HepG2 (cell line): Measurements from ENCODE around the gene PDS5B. TPM values are rescaled to one million over a fixed set of nuclear protein-coding genes. Genes with fewer than 3 reads are reported as not detected.

ENCODE experiments used
- ATAC-seq: fragments of 200-7000 bp; cut with Tn5 transposase; 3 replicates; pipeline ENCODE4 v1.9.1; 2020; ENCODE audit warnings: mild to moderate bottlenecking, moderate library complexity
- BruUV-seq: library from RNA; stranded (reverse); fragments of 400-500 nt; replicated peaks from 2 replicates; lab custom pipeline; 2021; lab: Mats Ljungman, UMichigan
- CTCF ChIA-PET: fragments of 300-600 bp; formaldehyde crosslinking; extraction: SDS; loops from one replicate; lab custom pipeline; 2021; ENCODE audit warnings: low total read pairs, inconsistent platforms, low intra/inter-chr PET ratio; lab: Yijun Ruan, JAX
- POLR2A ChIA-PET: fragments of 350-600 bp; sonication (Branson Sonifier 250); formaldehyde crosslinking; loops from one replicate; lab custom pipeline; 2020; ENCODE audit warnings: antibody characterized with exemption, inconsistent platforms; lab: Yijun Ruan, JAX
- DNase-seq: peaks from one replicate; pipeline ENCODE4 v3.0.0-alpha.2; 2015; ENCODE audit warnings: low spot score
- FAIRE-seq: peaks from 3 replicates; lab custom pipeline; 2011; peaks lifted over from hg19 to GRCh38; lab: Jason Lieb, UNC
- H2AFZ ChIP-seq: one replicate; pipeline ENCODE4 v1.6.1; 2011; ENCODE audit warnings: low read length, inconsistent platforms
- H3K27ac ChIP-seq: fragments of 300-600 bp; 3 replicates; pipeline ENCODE4 v1.8.0; 2011; ENCODE audit warnings: mixed run types, mild to moderate bottlenecking, mixed read lengths, low read length, inconsistent platforms; ENCODE audit not compliant: insufficient read depth; ENCODE audit errors: extremely low read length
- H3K27me3 ChIP-seq, 2 experiments: fragments of 200-600 bp in 1 of 2; 2 replicates in 1 of 2; 3 replicates in 1 of 2; pipeline versions ENCODE4 v1.6.0 to v1.8.0; 2011; ENCODE audit warnings: low read length in 2 of 2, mild to moderate bottlenecking in 2 of 2, moderate library complexity in 2 of 2, inconsistent platforms in 1 of 2; ENCODE audit not compliant: insufficient read depth in 2 of 2, control insufficient read depth in 1 of 2
- H3K36me3 ChIP-seq, 2 experiments: fragments of 200-600 bp in 1 of 2; replicated peaks in 1 of 2; 2 replicates in 1 of 2; 3 replicates in 1 of 2; pipeline versions ENCODE4 v1.5.1 to v1.8.0; 2011; ENCODE audit warnings: low read length in 2 of 2, inconsistent platforms in 1 of 2; ENCODE audit not compliant: insufficient read depth in 2 of 2, control insufficient read depth in 1 of 2
- H3K4me1 ChIP-seq: 2 replicates; pipeline ENCODE4 v1.5.1; 2012; ENCODE audit warnings: low read length, inconsistent platforms; ENCODE audit not compliant: insufficient read depth
- H3K4me2 ChIP-seq: 2 replicates; pipeline ENCODE4 v1.6.0; 2011; ENCODE audit warnings: low read depth, low read length, inconsistent platforms
- H3K4me3 ChIP-seq, 3 experiments: fragments of 200-600 bp in 1 of 3; sonication (generic), shearing (Covaris generic) in 1 of 3; replicated peaks in 1 of 3; 2 replicates each; pipeline ENCODE4 v1.5.1; 2011 to 2016; ENCODE audit warnings: low read length in 3 of 3, inconsistent platforms in 2 of 3, low read depth in 2 of 3, mild to moderate bottlenecking in 2 of 3, control low read depth in 1 of 3, mixed read lengths in 1 of 3; ENCODE audit not compliant: insufficient read depth in 1 of 3
- H3K79me2 ChIP-seq: one replicate; pipeline ENCODE4 v1.6.1; 2011; ENCODE audit warnings: low read length, inconsistent platforms; ENCODE audit not compliant: insufficient read depth
- H3K9ac ChIP-seq: 2 replicates; pipeline ENCODE4 v1.6.0; 2011; ENCODE audit warnings: mild to moderate bottlenecking, low read depth, low read length, inconsistent platforms; ENCODE audit not compliant: insufficient read depth
- H3K9me3 ChIP-seq: 2 replicates; pipeline ENCODE4 v1.5.1; 2012; ENCODE audit warnings: mild to moderate bottlenecking, low read length
- H4K20me1 ChIP-seq: 2 replicates; pipeline ENCODE4 v1.6.0; 2011; ENCODE audit warnings: inconsistent platforms, mild to moderate bottlenecking, low read length, moderate library complexity; ENCODE audit not compliant: insufficient read depth
- CAMTA2 ChIP-seq: sonication (generic); formaldehyde crosslinking; IDR thresholded peaks from 2 replicates; pipeline ENCODE4 v1.4.0; 2020; ENCODE audit warnings: mild to moderate bottlenecking, missing genetic modification reagents, borderline replicate concordance
- CTCF ChIP-seq: sonication (generic); formaldehyde crosslinking; IDR thresholded peaks from 2 replicates; pipeline ENCODE4 v1.5.0; 2020; ENCODE audit warnings: mild to moderate bottlenecking, missing genetic modification reagents, moderate library complexity
- DPF2 ChIP-seq: sonication (generic); formaldehyde crosslinking; IDR thresholded peaks from 2 replicates; pipeline ENCODE4 v1.4.0; 2020; ENCODE audit warnings: mild to moderate bottlenecking, low read depth, missing genetic modification reagents, borderline replicate concordance
- NONO ChIP-seq, 2 experiments: fragments of 450-650 bp in 1 of 2; sonication (generic) in 1 of 2; formaldehyde crosslinking in 1 of 2; IDR thresholded peaks in 1 of 2; conservative IDR thresholded peaks in 1 of 2; 2 replicates each; pipeline versions ENCODE4 v1.6.1 to v1.8.0; 2017 to 2022; ENCODE audit warnings: mild to moderate bottlenecking in 1 of 2, missing genetic modification reagents in 1 of 2, moderate library complexity in 1 of 2
- PHF5A ChIP-seq: IDR thresholded peaks from one replicate; pipeline ENCODE4 v1.6.1; 2018; ENCODE audit warnings: low read depth, missing genetic modification reagents; ENCODE audit not compliant: unreplicated experiment
- STAG1 ChIP-seq: sonication (generic); formaldehyde crosslinking; IDR thresholded peaks from 2 replicates; pipeline ENCODE4 v1.4.0; 2020; ENCODE audit warnings: missing genetic modification reagents
- STAT6 ChIP-seq: sonication (generic); formaldehyde crosslinking; IDR thresholded peaks from 2 replicates; pipeline ENCODE4 v1.4.0; 2020; ENCODE audit warnings: missing genetic modification reagents, mild to moderate bottlenecking, borderline replicate concordance
- ZNF10 ChIP-seq: sonication (generic); formaldehyde crosslinking; IDR thresholded peaks from 2 replicates; pipeline ENCODE4 v1.4.0; 2020; ENCODE audit warnings: mild to moderate bottlenecking, low read depth, missing genetic modification reagents, borderline replicate concordance
- ZNF121 ChIP-seq: sonication (generic); formaldehyde crosslinking; IDR thresholded peaks from 2 replicates; pipeline ENCODE4 v1.5.0; 2020; ENCODE audit warnings: mild to moderate bottlenecking, missing genetic modification reagents
- ZNF629 ChIP-seq: sonication (generic); formaldehyde crosslinking; conservative IDR thresholded peaks from 2 replicates; pipeline ENCODE4 v1.5.0; 2020; ENCODE audit warnings: missing genetic modification reagents
- ZSCAN31 ChIP-seq: sonication (generic); formaldehyde crosslinking; IDR thresholded peaks from 2 replicates; pipeline ENCODE4 v1.5.0; 2020; ENCODE audit warnings: low read depth, mild to moderate bottlenecking, missing genetic modification reagents
- ZSCAN5A ChIP-seq: sonication (generic); formaldehyde crosslinking; IDR thresholded peaks from 2 replicates; pipeline ENCODE4 v1.8.0; 2022; ENCODE audit warnings: mild to moderate bottlenecking, missing genetic modification reagents, borderline replicate concordance
- WGBS: methylation state at CpG from one replicate; pipeline ENCODE4 v1.1.6; 2017; ENCODE audit warnings: low lambda C conversion rate; 5-methylcytosine and 5-hydroxymethylcytosine counted together
- in situ Hi-C: cut with HindIII; loops from 2 replicates; pipeline ENCODE4 v1.10.0; 2017; ENCODE audit warnings: low pct_unique_long_range_greater_than_20kb; ENCODE audit not compliant: extremely low pct_ligation_motif_present
- intact Hi-C: fragments of 100-400 bp; cut with micrococcal nuclease; formaldehyde crosslinking; loops from one replicate; pipeline ENCODE4 v1.10.0; 2022; ENCODE audit not compliant: unreplicated experiment
- polyA plus RNA-seq, 8 experiments: library from polyadenylated mRNA; depleted of rRNA in 3 of 8; stranded (reverse) in 7 of 8; unstranded in 1 of 8; fragments of >200 nt; fragmentation: Illumina TruSeq in 4 of 8; extraction: Trizol in 4 of 8; gene quantifications; 2 replicates each; pipeline versions ENCODE4 v1.2.1 to v1.2.3, GENCODE V29; 2011 to 2016; ENCODE audit warnings: low read depth in 4 of 8, missing spikeins in 1 of 8, mixed read lengths in 1 of 8; ENCODE audit not compliant: insufficient read depth in 1 of 8
- total RNA-seq, 5 experiments: library from RNA; depleted of rRNA; stranded (reverse); fragments of >200 nt; fragmentation: Illumina TruSeq; extraction: Trizol; gene quantifications; 2 replicates each; pipeline ENCODE4 v1.2.3, GENCODE V29; 2016; ENCODE audit warnings: low read depth in 1 of 5

Gene PDS5B
- total and polyA plus RNA-seq, 2 of the 13 experiments (the other 11 are each of a cell fraction or from before 2014, with no cell fraction given) = 5.8 to 24.6 TPM

GRCh38 chr13:32639502-32640105 lies 53.4 kb downstream of the PDS5B start:
- FAIRE-seq (peak; percentile 81), ATAC-seq (peak; percentile 78), DNase-seq (peak; percentile 50)
- Histone ChIP-seq H3K4me1 (peaks cover 27% of the 10 kb centered on the region), H3K36me3 (no peaks in the 10 kb centered on the region), H3K27ac (no peak overlapping the region), H3K4me2 (no peak overlapping the region), H3K9me3 (no peaks in the 10 kb centered on the region), H3K9ac (no peak overlapping the region), H4K20me1 (no peaks in the 10 kb centered on the region), H3K79me2 (peaks cover 76% of the 10 kb centered on the region), H3K4me3 (no peak overlapping the region), H3K27me3 (no peaks in the 10 kb centered on the region), H2AFZ (no peak overlapping the region)
- no TSS peak for BruUV-seq
- CTCF ChIA-PET = interaction anchor here (1.3 to 1.8 kb wide), 3 partner anchors 11 to 258 kb away, joined by 4 to 12 read pairs (median 8); partner anchors contain the start of gene PDS5B
- POLR2A ChIA-PET = no interaction called here
- 32% methylated on average over 4 of the region's 4 CpGs for WGBS
- in situ Hi-C loops = no loop called here
- intact Hi-C loops = loop anchor here (1.0 kb wide), 1 partner anchor 51 kb away; no protein-coding TSS in a partner anchor
- TF ChIP-seq ZNF121 (CRISPR knock-in tag) (no peak), ZSCAN5A (peak; percentile 72; the same call in 1 of the 2 replicates), ZNF10 (CRISPR knock-in tag) (no peak), DPF2 (CRISPR knock-in tag) (no peak), STAG1 (peak; percentile 74), CTCF (CRISPR knock-in tag) (peak; percentile 75), NONO (IDR thresholded peaks at IDR 0.05) (no peak), NONO (CRISPR knock-in tag; conservative IDR thresholded peaks at IDR 0.05) (no peak), CAMTA2 (CRISPR knock-in tag) (no peak), STAT6 (CRISPR knock-in tag) (no peak), ZNF629 (CRISPR knock-in tag) (no peak), PHF5A (no peak), ZSCAN31 (no peak)
